Psoas muscle (tissue), 8 donors: ENCODE measurements around the gene ARNT2. TPM values are rescaled to one million over a fixed set of nuclear protein-coding genes. Genes with fewer than 3 reads are reported as not detected.

Experiments
- ATAC-seq, 4 donors: fragments of 200-7000 bp; cut with Tn5 transposase; one replicate each; pipeline ENCODE4 v1.9.1; 2020; ENCODE audit warnings: moderate library complexity in 3 of 4, mild to moderate bottlenecking in 2 of 4
- DNase-seq, 2 donors: peaks; one replicate each; pipeline ENCODE4 v3.0.0-alpha.2; 2020
- H3K27ac ChIP-seq: fragments of 200-600 bp; one replicate; pipeline ENCODE4 v1.8.0; 2022
- H3K27me3 ChIP-seq, 3 donors: fragments of 200-600 bp in 1 of 3; one replicate each; pipeline versions ENCODE4 v1.6.1 to v1.8.0; 2013 to 2022; ENCODE audit warnings: low read length in 2 of 3, mild to moderate bottlenecking in 2 of 3, moderate library complexity in 1 of 3; ENCODE audit not compliant: insufficient read depth in 3 of 3
- H3K36me3 ChIP-seq, 2 donors: fragments of 200-600 bp in 1 of 2; one replicate each; pipeline versions ENCODE4 v1.6.1 to v1.8.0; 2013 to 2022; ENCODE audit warnings: low read depth in 1 of 2, mild to moderate bottlenecking in 1 of 2, moderate library complexity in 1 of 2; ENCODE audit not compliant: insufficient read depth in 1 of 2
- H3K4me1 ChIP-seq: fragments of 200-600 bp; one replicate; pipeline ENCODE4 v1.8.0; 2022
- H3K4me3 ChIP-seq: fragments of 200-600 bp; one replicate; pipeline ENCODE4 v1.8.0; 2022; ENCODE audit warnings: mild to moderate bottlenecking
- H3K9me3 ChIP-seq: fragments of 200-600 bp; one replicate; pipeline ENCODE4 v1.8.0; 2022
- WGBS, 3 donors: extraction: QIAGEN DNeasy Blood & Tissue Kit; methylation state at CpG; one replicate each; pipeline versions ENCODE4 v1.1.6 to v1.1.7; 2013; 5-methylcytosine and 5-hydroxymethylcytosine counted together
- intact Hi-C, 2 donors: fragments of 100-400 bp; cut with DNase I; formaldehyde crosslinking; loops; one replicate each; pipeline versions ENCODE4 v1.11.0 to v1.14.2; 2022
- polyA plus RNA-seq, 3 donors: library from polyadenylated mRNA; stranded (reverse); fragments of 200-250 nt; gene quantifications; one replicate each; pipeline ENCODE4 v1.2.3, GENCODE V29; 2013
- total RNA-seq, 4 donors: library from RNA; stranded (reverse); fragmentation: NEBNext Ultra II Directional in 2 of 4; extraction: Animal tissue kit (Norgen Biotek cat#: 25700) in 2 of 4; gene quantifications; one replicate each; pipeline versions ENCODE4 v1.2.1 to v1.2.4, GENCODE V29; 2021 to 2023
- TF ChIP-seq, protein P1 (sequence below): fragments of 200-600 bp; IDR thresholded peaks from one replicate; pipeline ENCODE4 v1.8.0; 2022; ENCODE audit warnings: antibody characterized with exemption
- donor health status: healthy with polysubstance abuse.
- donor health status: DM: no; HTN: no; CAD: no; lungs with moderate emphysema.
- donor health status: Bipolar disorder and iron deficiency.
- donor health status: healthy.
- donor health status: DM: yes; HTN: yes; CAD: no.
- donor health status: DM: no; HTN: no; CAD: no.
- donor health status: DM: no; HTN: no; CAD: no.
- donor health status: DM: yes; HTN: yes; CAD: no.

ARNT2 gene
- total and polyA plus RNA-seq, 7 donors = 0.09 to 12.2 (median 4.4) TPM

DNA sequence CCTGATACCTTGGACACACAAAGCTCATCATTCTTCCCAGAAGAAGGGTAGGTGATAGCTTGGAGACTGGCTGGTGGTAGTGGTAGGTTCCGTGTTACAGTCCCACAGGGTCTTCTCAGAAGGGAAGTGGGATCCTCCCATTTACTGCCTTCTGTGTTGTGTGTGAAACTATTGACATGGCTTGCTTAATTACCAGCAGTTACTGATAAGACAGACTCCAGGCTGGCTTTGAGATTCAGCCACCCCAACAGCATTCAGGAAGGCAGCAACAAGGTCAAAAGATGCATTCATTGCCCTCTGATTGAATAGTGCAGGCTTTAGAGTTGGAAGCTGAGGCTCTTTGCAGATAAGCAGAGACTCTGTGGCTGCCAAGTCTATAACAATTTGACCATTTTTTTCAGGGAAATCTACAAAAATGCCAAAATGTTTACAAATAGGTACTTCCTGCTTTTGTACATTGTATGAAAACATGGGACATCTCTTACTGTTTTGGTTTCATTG is 7.7 kb downstream of the ARNT2 start:
- ATAC-seq = no peak
- H3K4me1 ChIP-seq = no peaks in the 10 kb centered on the region
- TF ChIP-seq, protein P1, sequence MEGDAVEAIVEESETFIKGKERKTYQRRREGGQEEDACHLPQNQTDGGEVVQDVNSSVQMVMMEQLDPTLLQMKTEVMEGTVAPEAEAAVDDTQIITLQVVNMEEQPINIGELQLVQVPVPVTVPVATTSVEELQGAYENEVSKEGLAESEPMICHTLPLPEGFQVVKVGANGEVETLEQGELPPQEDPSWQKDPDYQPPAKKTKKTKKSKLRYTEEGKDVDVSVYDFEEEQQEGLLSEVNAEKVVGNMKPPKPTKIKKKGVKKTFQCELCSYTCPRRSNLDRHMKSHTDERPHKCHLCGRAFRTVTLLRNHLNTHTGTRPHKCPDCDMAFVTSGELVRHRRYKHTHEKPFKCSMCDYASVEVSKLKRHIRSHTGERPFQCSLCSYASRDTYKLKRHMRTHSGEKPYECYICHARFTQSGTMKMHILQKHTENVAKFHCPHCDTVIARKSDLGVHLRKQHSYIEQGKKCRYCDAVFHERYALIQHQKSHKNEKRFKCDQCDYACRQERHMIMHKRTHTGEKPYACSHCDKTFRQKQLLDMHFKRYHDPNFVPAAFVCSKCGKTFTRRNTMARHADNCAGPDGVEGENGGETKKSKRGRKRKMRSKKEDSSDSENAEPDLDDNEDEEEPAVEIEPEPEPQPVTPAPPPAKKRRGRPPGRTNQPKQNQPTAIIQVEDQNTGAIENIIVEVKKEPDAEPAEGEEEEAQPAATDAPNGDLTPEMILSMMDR = no peak
- no peak for DNase-seq
- no peak overlapping the region for H3K27ac ChIP-seq
- no peaks in the 10 kb centered on the region for H3K27me3 ChIP-seq
- H3K9me3 ChIP-seq = no peaks in the 10 kb centered on the region
- no peaks in the 10 kb centered on the region for H3K36me3 ChIP-seq
- WGBS, 3 donors = 68 to 87% (median 82%) methylated on average over 1 of the region's 1 CpG
- intact Hi-C loops = no loop called here
- no peak overlapping the region for H3K4me3 ChIP-seq

DNA sequence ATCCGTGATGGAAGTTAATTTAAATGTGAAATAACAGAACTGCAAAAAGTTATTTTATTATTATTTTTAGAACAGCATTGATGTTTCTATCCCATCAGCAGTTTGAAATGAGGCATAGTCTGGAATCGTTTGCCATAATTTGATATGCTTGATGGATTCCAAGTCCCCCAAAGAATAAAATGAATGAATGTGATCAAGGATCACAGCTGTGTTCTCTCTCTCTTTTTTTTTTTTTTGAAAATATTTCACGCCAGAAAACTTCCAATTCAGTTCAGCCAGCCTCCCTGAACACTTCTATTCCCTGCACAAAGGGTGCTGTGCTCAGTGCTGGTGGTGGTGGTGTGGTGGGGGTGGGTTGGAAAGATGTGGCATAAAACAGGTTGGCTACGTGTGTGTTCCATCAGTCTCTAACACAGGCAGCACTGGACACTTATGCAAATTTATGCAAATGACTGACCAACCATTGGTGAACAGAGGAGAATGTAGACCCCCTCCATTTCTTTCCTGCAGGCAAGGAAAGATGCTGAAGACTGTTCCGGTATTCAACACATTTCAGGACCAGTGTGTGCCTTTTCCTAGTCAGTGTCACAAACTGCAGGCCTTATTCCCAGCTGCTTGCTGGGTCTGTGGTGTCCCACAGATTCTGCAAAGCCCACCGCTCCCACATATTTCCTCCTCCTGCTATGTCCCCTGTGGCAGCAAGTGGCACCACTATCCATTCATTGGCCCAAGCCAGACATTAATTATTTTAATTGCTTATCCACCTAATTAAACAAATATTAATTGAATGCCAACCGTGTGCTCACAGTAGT is 10.6 kb downstream of the ARNT2 start:
- Histone ChIP-seq H3K4me3 (no peak overlapping the region), H3K27me3 (no peaks in the 10 kb centered on the region), H3K4me1 (no peaks in the 10 kb centered on the region), H3K27ac (no peak overlapping the region), H3K9me3 (no peaks in the 10 kb centered on the region), H3K36me3 (no peaks in the 10 kb centered on the region)
- DNase-seq (no peak), ATAC-seq (no peak)
- intact Hi-C loops = no loop called here
- WGBS, 3 donors = 65 to 66% (median 65%) methylated on average over 7 of the region's 7 CpGs
- TF ChIP-seq, protein P1 = no peak

DNA sequence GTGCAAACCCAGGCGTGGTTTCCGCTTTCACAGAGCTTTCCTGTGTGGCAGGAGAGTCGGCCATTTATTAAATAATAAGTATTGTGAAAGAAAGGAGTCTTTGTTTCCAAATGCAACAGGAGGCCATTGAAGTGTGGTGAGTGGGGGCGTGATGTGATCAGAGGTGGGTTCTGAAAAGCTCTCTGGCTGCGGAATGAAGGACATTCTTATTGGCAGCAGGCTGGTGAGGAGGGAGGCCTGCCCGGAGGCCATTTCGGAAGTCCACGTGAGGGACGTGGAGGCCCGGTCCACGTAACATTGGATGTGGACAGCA is 11.1 kb downstream of the ARNT2 start:
- TF ChIP-seq, protein P1 = no peak
- no peak for ATAC-seq
- Histone ChIP-seq H3K4me3 (no peak overlapping the region), H3K36me3 (no peaks in the 10 kb centered on the region), H3K27ac (no peak overlapping the region), H3K27me3 (no peaks in the 10 kb centered on the region), H3K9me3 (no peaks in the 10 kb centered on the region), H3K4me1 (no peaks in the 10 kb centered on the region)
- WGBS, 3 donors = 87 to 91% (median 89%) methylated on average over 11 of the region's 11 CpGs
- intact Hi-C loops = no loop called here
- DNase-seq = no peak

DNA sequence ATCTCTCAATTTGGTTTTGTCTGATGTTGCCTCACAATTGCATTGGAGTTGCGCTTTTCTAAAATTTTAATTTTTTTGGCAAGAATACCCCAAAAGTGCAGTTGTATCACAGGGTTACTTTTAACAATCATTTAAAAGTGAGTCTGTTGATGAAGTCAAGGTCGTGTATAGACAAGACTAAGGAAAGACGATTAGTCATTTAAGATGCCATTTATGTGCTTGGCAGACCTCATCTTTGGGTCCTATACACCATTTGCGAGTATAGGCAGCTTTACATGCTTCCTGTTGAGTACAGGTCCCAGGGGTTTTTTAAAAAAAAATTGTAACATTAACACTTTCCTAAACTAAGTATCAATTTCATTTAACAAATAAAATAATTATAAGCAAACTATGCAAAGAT is 12.5 kb downstream of the ARNT2 start:
- no peak overlapping the region for H3K27ac ChIP-seq
- intact Hi-C loops = no loop called here
- H3K4me1 ChIP-seq = no peaks in the 10 kb centered on the region
- ATAC-seq (no peak), DNase-seq (no peak)
- H3K4me3 ChIP-seq = no peak overlapping the region
- H3K36me3 ChIP-seq = no peaks in the 10 kb centered on the region
- TF ChIP-seq, protein P1 = no peak
- WGBS, 3 donors = 82 to 84% (median 83%) methylated on average over 4 of the region's 4 CpGs
- H3K9me3 ChIP-seq = no peaks in the 10 kb centered on the region
- no peaks in the 10 kb centered on the region for H3K27me3 ChIP-seq
